ENCODE data around the gene SDHB.

The SDHB gene

DNA sequence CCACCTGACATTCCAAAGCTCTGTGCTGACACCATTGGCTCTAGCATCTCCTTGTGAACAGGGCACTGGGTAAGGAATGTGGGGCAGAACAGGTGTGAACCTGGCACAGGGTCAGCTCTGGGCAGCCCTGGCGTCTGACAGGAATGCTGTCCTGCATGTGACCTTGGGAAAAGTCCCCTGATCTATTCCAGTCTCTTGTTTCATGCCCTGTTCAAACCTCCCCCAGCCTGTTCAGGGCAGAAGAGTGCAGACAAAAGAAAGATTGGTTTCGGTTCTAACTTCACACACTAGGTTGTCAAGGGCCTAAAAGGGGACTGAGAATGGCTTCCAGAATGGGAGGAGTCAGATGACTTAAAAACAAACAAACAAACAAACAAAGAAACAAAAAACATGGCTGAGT lies 27.6 kb upstream of the SDHB start:
- no peak overlapping the region for H3K4me2 ChIP-seq (ENCODE audit: low read length)
- H3K27me3 ChIP-seq (ENCODE audit: low read depth, low read length), result no peaks in the 10 kb centered on the region
- no peak overlapping the region for H2AFZ ChIP-seq (ENCODE audit: low read depth, low read length)
- no peaks in the 10 kb centered on the region for H3K4me1 ChIP-seq (ENCODE audit: low read length)
- H3K36me3 ChIP-seq (replicated peaks; ENCODE audit: low read depth, low read length), result no peaks in the 10 kb centered on the region
- no peaks in the 10 kb centered on the region for H3K9me3 ChIP-seq (ENCODE audit: insufficient read depth, low read length)
- H3K27ac ChIP-seq (ENCODE audit: low read length), result no peak overlapping the region
- H4K20me1 ChIP-seq (ENCODE audit: insufficient read depth, low read length), result no peaks in the 10 kb centered on the region
- no peak overlapping the region for H3K9ac ChIP-seq (ENCODE audit: low read length)
- no peak overlapping the region for H3K4me3 ChIP-seq (ENCODE audit: low read length)
- TF ChIP-seq CTCF (IDR thresholded peaks at IDR 0.05; ENCODE audit: low read depth, low read length) (no peak), EZH2phosphoT487 (IDR thresholded peaks at IDR 0.05; ENCODE audit: low read depth) (no peak)
- no peaks in the 10 kb centered on the region for H3K79me2 ChIP-seq (ENCODE audit: low read length)

DNA sequence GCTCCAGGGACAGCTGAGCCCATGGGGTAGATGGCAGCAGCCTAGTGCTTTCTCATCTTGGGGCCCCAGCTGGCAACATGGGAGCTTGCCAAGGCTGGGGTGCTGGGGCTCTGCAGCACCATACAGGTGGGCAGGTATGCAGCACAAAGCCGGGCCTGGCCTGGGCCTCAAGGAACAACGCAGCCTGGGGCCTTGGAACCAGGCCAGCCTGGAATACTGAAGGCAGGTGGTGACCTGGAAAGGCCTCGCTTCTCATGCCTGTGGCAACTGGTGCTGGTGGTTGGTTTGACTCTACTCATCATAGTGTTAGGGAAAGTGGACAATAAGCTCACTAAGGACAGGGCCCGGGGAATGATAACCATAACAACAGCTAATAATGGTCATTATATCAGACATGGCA lies 27.0 kb upstream of the SDHB start:
- H3K36me3 ChIP-seq (replicated peaks; ENCODE audit: low read depth, low read length), result no peaks in the 10 kb centered on the region
- no peaks in the 10 kb centered on the region for H3K27me3 ChIP-seq (ENCODE audit: low read depth, low read length)
- no peaks in the 10 kb centered on the region for H3K79me2 ChIP-seq (ENCODE audit: low read length)
- H3K4me3 ChIP-seq (ENCODE audit: low read length), result no peak overlapping the region
- no peak overlapping the region for H2AFZ ChIP-seq (ENCODE audit: low read depth, low read length)
- TF ChIP-seq CTCF (IDR thresholded peaks at IDR 0.05; ENCODE audit: low read depth, low read length) (no peak), EZH2phosphoT487 (IDR thresholded peaks at IDR 0.05; ENCODE audit: low read depth) (no peak)
- no peak overlapping the region for H3K27ac ChIP-seq (ENCODE audit: low read length)
- H3K9me3 ChIP-seq (ENCODE audit: insufficient read depth, low read length), result no peaks in the 10 kb centered on the region
- H4K20me1 ChIP-seq (ENCODE audit: insufficient read depth, low read length), result no peaks in the 10 kb centered on the region
- H3K4me1 ChIP-seq (ENCODE audit: low read length), result peaks cover under 1% of the 10 kb centered on the region; the same call in 1 of the 2 replicates
- H3K4me2 ChIP-seq (ENCODE audit: low read length), result no peak overlapping the region
- H3K9ac ChIP-seq (ENCODE audit: low read length), result no peak overlapping the region

GRCh38 chr1:17080085-17080759 lies 26.4 kb upstream of the SDHB start:
- no peak overlapping the region for H3K27ac ChIP-seq (ENCODE audit: low read length)
- H3K4me1 ChIP-seq (ENCODE audit: low read length), result peaks cover 6% of the 10 kb centered on the region
- H4K20me1 ChIP-seq (ENCODE audit: insufficient read depth, low read length), result no peaks in the 10 kb centered on the region
- no peak overlapping the region for H3K9ac ChIP-seq (ENCODE audit: low read length)
- H3K4me2 ChIP-seq (ENCODE audit: low read length), result no peak overlapping the region
- H3K79me2 ChIP-seq (ENCODE audit: low read length), result no peaks in the 10 kb centered on the region
- no peak overlapping the region for H2AFZ ChIP-seq (ENCODE audit: low read depth, low read length)
- H3K4me3 ChIP-seq (ENCODE audit: low read length), result no peak overlapping the region
- no peaks in the 10 kb centered on the region for H3K36me3 ChIP-seq (replicated peaks; ENCODE audit: low read depth, low read length)
- H3K9me3 ChIP-seq (ENCODE audit: insufficient read depth, low read length), result no peaks in the 10 kb centered on the region
- no peak for TF ChIP-seq EZH2phosphoT487 (IDR thresholded peaks at IDR 0.05; ENCODE audit: low read depth)
- TF ChIP-seq CTCF (IDR thresholded peaks at IDR 0.05; ENCODE audit: low read depth, low read length), result no peak
- H3K27me3 ChIP-seq (ENCODE audit: low read depth, low read length), result no peaks in the 10 kb centered on the region

DNA sequence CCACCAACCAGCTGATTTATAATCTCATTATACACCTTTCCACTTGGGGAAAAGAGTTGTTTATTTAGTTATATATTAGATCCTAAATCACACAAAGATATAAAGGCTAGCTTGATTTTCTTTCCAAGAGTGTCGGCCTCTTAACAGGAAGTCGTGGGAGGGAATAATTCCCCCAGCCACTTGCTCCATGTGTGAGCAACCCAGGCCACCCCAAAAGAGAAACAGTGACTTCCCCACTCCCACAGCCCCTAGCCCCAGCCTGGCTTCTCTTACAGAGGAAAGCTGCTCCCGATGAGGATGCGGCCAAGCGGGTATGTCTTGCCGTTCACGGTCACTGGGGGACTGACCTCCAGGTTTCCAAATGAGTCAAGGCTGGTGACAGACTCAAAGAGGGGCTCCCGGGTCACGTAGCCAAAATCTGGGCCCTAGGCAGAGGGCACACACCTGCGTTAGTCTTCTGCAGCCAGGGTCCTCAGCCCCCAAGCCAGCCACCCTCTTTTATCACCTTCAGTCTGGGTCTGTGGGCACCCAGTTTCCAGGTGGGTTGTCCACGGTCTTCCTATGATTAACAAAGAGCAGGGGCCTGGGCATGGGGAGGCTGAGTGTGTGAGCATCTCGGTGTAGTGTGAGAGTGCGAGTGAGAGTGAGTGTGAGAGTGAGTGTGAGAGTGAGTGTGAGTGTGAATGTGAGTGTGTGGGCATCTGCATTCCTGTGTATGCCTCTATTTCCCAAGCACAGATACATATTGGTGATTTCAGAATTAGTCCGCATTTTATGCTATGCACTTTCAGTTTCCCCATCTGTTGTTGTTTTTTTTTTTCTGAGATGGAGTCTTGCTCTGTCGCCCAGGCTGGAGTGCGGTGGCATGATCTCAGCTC lies 25.4 kb upstream of the SDHB start:
- H2AFZ ChIP-seq (ENCODE audit: low read depth, low read length), result no peak overlapping the region
- no peaks in the 10 kb centered on the region for H3K36me3 ChIP-seq (replicated peaks; ENCODE audit: low read depth, low read length)
- TF ChIP-seq EZH2phosphoT487 (IDR thresholded peaks at IDR 0.05; ENCODE audit: low read depth) (no peak), CTCF (IDR thresholded peaks at IDR 0.05; ENCODE audit: low read depth, low read length) (no peak)
- H3K27ac ChIP-seq (ENCODE audit: low read length), result no peak overlapping the region
- H3K27me3 ChIP-seq (ENCODE audit: low read depth, low read length), result no peaks in the 10 kb centered on the region
- H3K9me3 ChIP-seq (ENCODE audit: insufficient read depth, low read length), result no peaks in the 10 kb centered on the region
- H3K79me2 ChIP-seq (ENCODE audit: low read length), result no peaks in the 10 kb centered on the region
- H3K4me2 ChIP-seq (ENCODE audit: low read length), result no peak overlapping the region
- H4K20me1 ChIP-seq (ENCODE audit: insufficient read depth, low read length), result no peaks in the 10 kb centered on the region
- no peak overlapping the region for H3K9ac ChIP-seq (ENCODE audit: low read length)
- H3K4me3 ChIP-seq (ENCODE audit: low read length), result no peak overlapping the region
- H3K4me1 ChIP-seq (ENCODE audit: low read length), result peaks cover 12% of the 10 kb centered on the region

Data from OCI-LY3 (cell line).